ENCODE results near the gene NMNAT2. TPM values are rescaled to one million over a fixed set of nuclear protein-coding genes. Genes with fewer than 3 reads are reported as not detected.
A peak's percentile ranks its signal among the peaks of the same experiment; 100 is the strongest.

NMNAT2 gene
- total and polyA plus RNA-seq, 9 donors = 0.49 to 2.5 (median 0.98) TPM

GRCh38 chr1:183223467-183223866 lies 194.7 kb downstream of the NMNAT2 start:
- Histone ChIP-seq H3K4me3 (ENCODE audit: low read length) (no peak overlapping the region), H3K27ac (ENCODE audit: low read length) (no peak overlapping the region), H3K4me1 (ENCODE audit: control insufficient read depth, insufficient read depth, low read length) (peaks cover 26% of the 10 kb centered on the region), H3K9me3 (replicated peaks; ENCODE audit: control insufficient read depth, low read depth, low read length) (no peaks in the 10 kb centered on the region), H3K27me3 (ENCODE audit: control insufficient read depth, insufficient read depth, low read length) (no peaks in the 10 kb centered on the region), H3K36me3 (ENCODE audit: control insufficient read depth, insufficient read depth, low read length) (no peaks in the 10 kb centered on the region)
- 77% methylated on average over 3 of the region's 3 CpGs for WGBS (ENCODE audit: insufficient coverage)
- no peak for DNase-seq

DNA sequence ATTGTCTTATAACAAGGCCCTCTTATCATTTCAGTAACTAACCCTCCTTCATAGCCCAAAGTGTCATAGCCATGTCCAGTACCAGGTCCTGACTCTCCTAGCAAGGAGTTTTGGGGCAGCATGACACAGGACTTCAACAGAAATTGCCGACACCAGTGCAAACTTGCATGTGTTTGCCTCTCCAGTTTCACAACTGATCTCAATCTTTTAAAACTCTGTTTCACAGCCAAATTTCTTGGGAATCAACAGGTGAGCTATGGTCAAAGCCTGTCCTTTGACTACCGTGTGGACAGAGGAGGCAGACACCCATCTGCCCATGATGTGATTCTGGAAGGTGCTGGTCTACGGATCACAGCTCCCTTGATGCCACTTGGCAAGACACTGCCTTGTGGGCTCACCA lies 195.3 kb downstream of the NMNAT2 start:
- no peak for DNase-seq
- Histone ChIP-seq H3K4me3 (ENCODE audit: low read length) (no peak overlapping the region), H3K9me3 (replicated peaks; ENCODE audit: control insufficient read depth, low read depth, low read length) (no peaks in the 10 kb centered on the region), H3K27me3 (ENCODE audit: control insufficient read depth, insufficient read depth, low read length) (no peaks in the 10 kb centered on the region), H3K27ac (ENCODE audit: low read length) (no peak overlapping the region), H3K36me3 (ENCODE audit: control insufficient read depth, insufficient read depth, low read length) (no peaks in the 10 kb centered on the region), H3K4me1 (ENCODE audit: control insufficient read depth, insufficient read depth, low read length) (peaks cover 32% of the 10 kb centered on the region)
- 100% methylated on average over 1 of the region's 3 CpGs for WGBS (ENCODE audit: insufficient coverage)

GRCh38 chr1:183219616-183220009 lies 198.6 kb downstream of the NMNAT2 start:
- no peaks in the 10 kb centered on the region for H3K9me3 ChIP-seq (replicated peaks; ENCODE audit: control insufficient read depth, low read depth, low read length)
- H3K27me3 ChIP-seq (ENCODE audit: control insufficient read depth, insufficient read depth, low read length) = no peaks in the 10 kb centered on the region
- H3K4me1 ChIP-seq (ENCODE audit: control insufficient read depth, insufficient read depth, low read length) = peaks cover 46% of the 10 kb centered on the region
- peak; percentile 34 for DNase-seq
- no peaks in the 10 kb centered on the region for H3K36me3 ChIP-seq (ENCODE audit: control insufficient read depth, insufficient read depth, low read length)
- no peak overlapping the region for H3K4me3 ChIP-seq (ENCODE audit: low read length)
- H3K27ac ChIP-seq (ENCODE audit: low read length) = no peak overlapping the region

- H3K4me3 ChIP-seq (ENCODE audit: low read length) = no peak overlapping the region
- H3K27ac ChIP-seq (ENCODE audit: low read length) = peak overlapping the region; percentile 83
- 11% methylated on average over 2 of the region's 5 CpGs for WGBS (ENCODE audit: insufficient coverage)
- peak; percentile 78 for DNase-seq
- no peaks in the 10 kb centered on the region for H3K36me3 ChIP-seq (ENCODE audit: control insufficient read depth, insufficient read depth, low read length)
- H3K9me3 ChIP-seq (replicated peaks; ENCODE audit: control insufficient read depth, low read depth, low read length) = no peaks in the 10 kb centered on the region
- peaks cover 49% of the 10 kb centered on the region for H3K4me1 ChIP-seq (ENCODE audit: control insufficient read depth, insufficient read depth, low read length)
- no peaks in the 10 kb centered on the region for H3K27me3 ChIP-seq (ENCODE audit: control insufficient read depth, insufficient read depth, low read length)
These were observed 199.1 kb downstream of the NMNAT2 start for GRCh38 chr1:183218971-183219615.

DNA sequence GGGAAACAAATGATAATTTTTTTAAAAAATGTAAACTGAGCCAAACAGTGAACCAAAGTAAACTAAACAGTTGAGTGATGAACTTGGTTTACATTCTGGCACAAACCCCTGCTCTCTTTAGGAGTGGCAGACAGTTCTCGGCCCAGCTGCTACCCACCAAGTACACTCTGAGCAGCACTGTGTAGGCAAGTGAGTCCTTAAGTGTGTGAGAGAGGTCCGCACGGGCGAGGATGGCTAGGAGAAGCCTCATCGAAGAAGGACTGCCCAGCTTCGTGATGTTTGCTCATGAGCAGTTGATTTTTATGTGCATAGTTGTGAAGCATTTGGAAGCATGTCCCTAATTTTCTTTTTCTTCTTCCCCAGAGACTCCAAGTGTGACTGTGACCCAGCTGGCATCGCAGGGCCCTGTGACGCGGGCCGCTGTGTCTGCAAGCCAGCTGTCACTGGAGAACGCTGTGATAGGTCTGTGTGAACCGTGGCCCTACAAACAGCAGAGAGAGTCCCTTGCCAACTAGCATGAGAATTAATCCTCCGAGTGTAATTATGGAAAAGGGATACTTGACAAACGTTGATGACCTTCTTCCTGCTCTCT lies 200.1 kb downstream of the NMNAT2 start:
- Histone ChIP-seq H3K4me1 (ENCODE audit: control insufficient read depth, insufficient read depth, low read length) (peaks cover 51% of the 10 kb centered on the region), H3K9me3 (replicated peaks; ENCODE audit: control insufficient read depth, low read depth, low read length) (no peaks in the 10 kb centered on the region), H3K4me3 (ENCODE audit: low read length) (no peak overlapping the region), H3K36me3 (ENCODE audit: control insufficient read depth, insufficient read depth, low read length) (no peaks in the 10 kb centered on the region), H3K27me3 (ENCODE audit: control insufficient read depth, insufficient read depth, low read length) (no peaks in the 10 kb centered on the region), H3K27ac (ENCODE audit: low read length) (peak overlapping the region; percentile 83)
- 45% methylated on average over 2 of the region's 14 CpGs for WGBS (ENCODE audit: insufficient coverage)
- peak; percentile 86 for DNase-seq

DNA sequence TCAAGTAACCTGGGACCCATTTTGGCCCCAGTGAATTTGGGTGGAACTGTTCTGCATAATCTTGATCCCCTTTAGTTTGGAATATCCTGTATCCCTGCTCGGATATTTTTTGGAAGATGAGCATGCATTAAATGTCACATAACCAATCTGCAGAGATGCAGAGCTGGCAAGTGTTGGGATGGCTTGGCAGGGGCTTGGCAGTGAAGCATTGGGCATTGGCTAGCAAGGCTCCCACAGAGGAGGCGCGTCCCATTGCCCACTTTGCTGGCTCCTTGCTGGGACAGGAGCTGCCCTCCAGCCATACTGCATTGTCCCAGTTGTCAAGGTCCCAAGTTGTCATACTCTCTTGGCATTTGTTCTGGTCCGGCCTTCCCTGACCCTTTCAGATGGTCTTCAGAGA lies 202.2 kb downstream of the NMNAT2 start:
- no peak overlapping the region for H3K4me3 ChIP-seq (ENCODE audit: low read length)
- no peaks in the 10 kb centered on the region for H3K36me3 ChIP-seq (ENCODE audit: control insufficient read depth, insufficient read depth, low read length)
- peaks cover 51% of the 10 kb centered on the region for H3K4me1 ChIP-seq (ENCODE audit: control insufficient read depth, insufficient read depth, low read length)
- no peaks in the 10 kb centered on the region for H3K27me3 ChIP-seq (ENCODE audit: control insufficient read depth, insufficient read depth, low read length)
- no peak for DNase-seq
- no peaks in the 10 kb centered on the region for H3K9me3 ChIP-seq (replicated peaks; ENCODE audit: control insufficient read depth, low read depth, low read length)
- 90% methylated on average over 3 of the region's 4 CpGs for whole genome bisulfite sequencing (ENCODE audit: insufficient coverage)
- no peak overlapping the region for H3K27ac ChIP-seq (ENCODE audit: low read length)

DNA sequence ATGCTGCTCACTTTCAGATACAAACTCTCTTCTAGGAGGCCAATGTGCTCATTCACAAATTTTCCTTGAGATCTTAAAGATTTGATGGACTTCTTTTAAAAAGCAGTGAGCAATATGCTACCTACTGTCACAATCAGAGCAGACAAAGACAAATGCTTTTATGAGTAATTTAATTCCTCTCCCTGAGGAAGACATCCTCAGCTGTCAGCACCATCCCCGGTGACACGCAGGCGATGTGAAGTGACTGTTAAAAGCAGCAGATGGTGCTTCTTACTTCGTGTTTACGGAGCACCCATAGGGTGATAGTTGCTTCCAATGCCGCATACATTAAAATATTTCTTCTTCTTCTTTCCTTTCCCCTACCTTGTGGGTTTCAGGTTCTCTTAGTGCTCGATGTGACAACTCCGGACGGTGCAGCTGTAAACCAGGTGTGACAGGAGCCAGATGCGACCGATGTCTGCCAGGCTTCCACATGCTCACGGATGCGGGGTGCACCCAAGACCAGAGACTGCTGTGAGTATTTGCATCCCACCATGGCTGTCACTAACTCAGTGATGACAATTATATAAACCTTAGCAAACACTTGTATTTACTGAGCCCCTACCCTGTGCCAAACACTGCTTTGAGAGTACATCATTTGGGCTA lies 203.0 kb downstream of the NMNAT2 start:
- WGBS (ENCODE audit: insufficient coverage) = 42% methylated on average over 7 of the region's 13 CpGs
- Histone ChIP-seq H3K4me3 (ENCODE audit: low read length) (no peak overlapping the region), H3K9me3 (replicated peaks; ENCODE audit: control insufficient read depth, low read depth, low read length) (no peaks in the 10 kb centered on the region), H3K4me1 (ENCODE audit: control insufficient read depth, insufficient read depth, low read length) (peaks cover 50% of the 10 kb centered on the region), H3K27ac (ENCODE audit: low read length) (no peak overlapping the region), H3K36me3 (ENCODE audit: control insufficient read depth, insufficient read depth, low read length) (no peaks in the 10 kb centered on the region), H3K27me3 (ENCODE audit: control insufficient read depth, insufficient read depth, low read length) (no peaks in the 10 kb centered on the region)
- DNase-seq = no peak

- DNase-seq = no peak
- no peaks in the 10 kb centered on the region for H3K36me3 ChIP-seq (ENCODE audit: control insufficient read depth, insufficient read depth, low read length)
- 83% methylated on average over 1 of the region's 5 CpGs for WGBS (ENCODE audit: insufficient coverage)
- H3K4me1 ChIP-seq (ENCODE audit: control insufficient read depth, insufficient read depth, low read length) = peaks cover 44% of the 10 kb centered on the region
- no peaks in the 10 kb centered on the region for H3K9me3 ChIP-seq (replicated peaks; ENCODE audit: control insufficient read depth, low read depth, low read length)
- no peak overlapping the region for H3K27ac ChIP-seq (ENCODE audit: low read length)
- no peaks in the 10 kb centered on the region for H3K27me3 ChIP-seq (ENCODE audit: control insufficient read depth, insufficient read depth, low read length)
- H3K4me3 ChIP-seq (ENCODE audit: low read length) = no peak overlapping the region
These were observed 203.9 kb downstream of the NMNAT2 start for GRCh38 chr1:183214021-183214970.

DNA sequence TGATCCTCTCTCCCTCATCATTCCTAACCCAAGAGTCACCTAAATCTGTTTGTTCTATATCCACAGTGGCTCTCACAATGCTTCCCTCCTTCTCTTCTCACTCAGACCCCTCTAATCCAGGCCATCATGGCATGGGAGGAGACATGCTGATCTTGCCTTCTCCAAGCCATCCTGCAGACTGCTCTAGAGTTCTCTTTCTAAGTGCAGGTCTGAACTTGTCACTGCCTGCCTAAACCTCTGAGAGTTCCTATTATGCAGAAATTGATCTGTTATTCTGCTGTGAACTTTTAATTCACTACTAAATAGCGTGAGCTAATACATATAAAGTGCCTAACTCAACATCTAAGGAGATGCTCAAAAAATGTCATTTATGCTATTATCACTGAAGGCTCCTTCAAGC lies 205.3 kb downstream of the NMNAT2 start:
- Histone ChIP-seq H3K36me3 (ENCODE audit: control insufficient read depth, insufficient read depth, low read length) (no peaks in the 10 kb centered on the region), H3K9me3 (replicated peaks; ENCODE audit: control insufficient read depth, low read depth, low read length) (no peaks in the 10 kb centered on the region), H3K27ac (ENCODE audit: low read length) (no peak overlapping the region), H3K4me3 (ENCODE audit: low read length) (no peak overlapping the region), H3K27me3 (ENCODE audit: control insufficient read depth, insufficient read depth, low read length) (no peaks in the 10 kb centered on the region), H3K4me1 (ENCODE audit: control insufficient read depth, insufficient read depth, low read length) (peaks cover 30% of the 10 kb centered on the region)
- WGBS (ENCODE audit: insufficient coverage) = no CpG with 5 or more reads among the region's 1 CpG
- no peak for DNase-seq

DNA sequence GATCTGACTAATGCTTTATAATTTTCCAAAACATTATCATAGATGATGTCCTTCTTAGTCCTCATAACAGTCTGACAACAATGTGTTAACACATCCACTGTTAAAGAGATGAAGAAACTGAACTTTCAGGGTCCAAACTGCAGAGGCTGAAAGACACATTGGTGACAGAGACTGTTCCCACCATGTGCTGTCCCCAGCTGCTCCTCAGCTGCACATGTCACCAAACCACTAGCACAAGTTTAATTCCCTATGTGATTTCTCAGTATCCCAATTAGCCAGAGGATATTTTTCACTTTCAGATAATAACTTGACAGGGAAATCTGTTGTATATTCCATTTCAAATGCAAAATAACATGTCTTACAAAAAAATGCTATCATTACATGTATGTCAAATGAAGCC lies 207.5 kb downstream of the NMNAT2 start:
- H3K27ac ChIP-seq (ENCODE audit: low read length) = no peak overlapping the region
- no peaks in the 10 kb centered on the region for H3K36me3 ChIP-seq (ENCODE audit: control insufficient read depth, insufficient read depth, low read length)
- no peaks in the 10 kb centered on the region for H3K27me3 ChIP-seq (ENCODE audit: control insufficient read depth, insufficient read depth, low read length)
- DNase-seq = peak; percentile 39
- no peaks in the 10 kb centered on the region for H3K9me3 ChIP-seq (replicated peaks; ENCODE audit: control insufficient read depth, low read depth, low read length)
- peaks cover 22% of the 10 kb centered on the region for H3K4me1 ChIP-seq (ENCODE audit: control insufficient read depth, insufficient read depth, low read length)
- no peak overlapping the region for H3K4me3 ChIP-seq (ENCODE audit: low read length)
